NCI-H1105 (cell line): Measurements from ENCODE around the gene CYB5B.

Source experiments
- DNase-seq: peaks from one replicate; lab custom pipeline; 2025; lab: John Stamatoyannopoulos, UW

Gene CYB5B

GRCh38 chr16:69485816-69486215, 61.4 kb downstream of the CYB5B start:
- DNase-seq: no peak

- no peak for DNase-seq
Measured at GRCh38 chr16:69486272-69486671, 61.9 kb downstream of the CYB5B start.

GRCh38 chr16:69486724-69487123, 62.3 kb downstream of the CYB5B start:
- no peak for DNase-seq

GRCh38 chr16:69490707-69491324, 66.4 kb downstream of the CYB5B start:
- DNase-seq: no peak

GRCh38 chr16:69494991-69495392, 70.6 kb downstream of the CYB5B start:
- DNase-seq: no peak

- DNase-seq: no peak
Measured at GRCh38 chr16:69495821-69496220, 71.4 kb downstream of the CYB5B start.

GRCh38 chr16:69496376-69496775, 72.0 kb downstream of the CYB5B start:
- no peak for DNase-seq

- DNase-seq: no peak
Measured at GRCh38 chr16:69496896-69497295, 72.5 kb downstream of the CYB5B start.

GRCh38 chr16:69497876-69498596, 73.6 kb downstream of the CYB5B start:
- DNase-seq: no peak

- DNase-seq: no peak
Measured at GRCh38 chr16:69498926-69499325, 74.5 kb downstream of the CYB5B start.

GRCh38 chr16:69499541-69500230, 75.3 kb downstream of the CYB5B start:
- DNase-seq: no peak

- DNase-seq: no peak
Measured at GRCh38 chr16:69500496-69500895, 76.1 kb downstream of the CYB5B start.

- no peak for DNase-seq
Measured at GRCh38 chr16:69501956-69502745, 77.7 kb downstream of the CYB5B start.

- DNase-seq: no peak
Measured at GRCh38 chr16:69503244-69503643, 78.8 kb downstream of the CYB5B start.

- DNase-seq: no peak
Measured at GRCh38 chr16:69508033-69508755, 83.8 kb downstream of the CYB5B start.

GRCh38 chr16:69509125-69509524, 84.7 kb downstream of the CYB5B start:
- DNase-seq: no peak

- DNase-seq: no peak
Measured at GRCh38 chr16:69511651-69512050, 87.2 kb downstream of the CYB5B start.

- DNase-seq: no peak
Measured at GRCh38 chr16:69513180-69513966, 89.0 kb downstream of the CYB5B start.

GRCh38 chr16:69514356-69514755, 89.9 kb downstream of the CYB5B start:
- no peak for DNase-seq
